OCI-LY3 (cell line): ENCODE data around the gene MYB.

Source experiments
- H2AFZ ChIP-seq: fragments of 200-600, 300-600 bp; shearing (Covaris generic); 2 replicates; pipeline ENCODE4 v1.6.0; 2014; ENCODE audit warnings: antibody characterized with exemption, low read depth, low read length
- H3K27ac ChIP-seq: fragments of 200-600, 300-600 bp; sonication (generic); 2 replicates; pipeline ENCODE4 v1.5.1; 2014; ENCODE audit warnings: mild to moderate bottlenecking, low read length, moderate library complexity, mixed read lengths
- H3K27me3 ChIP-seq: fragments of 200-600, 300-600 bp; sonication (generic); 2 replicates; pipeline ENCODE4 v1.6.1; 2014; ENCODE audit warnings: low read depth, low read length, mixed read lengths
- H3K36me3 ChIP-seq: fragments of 200-600, 300-600 bp; sonication (generic); replicated peaks from 2 replicates; pipeline ENCODE3; 2014; ENCODE audit warnings: low read depth, low read length, mixed read lengths
- H3K4me1 ChIP-seq: fragments of 300-600, 200-600 bp; sonication (generic); 2 replicates; pipeline ENCODE4 v1.6.1; 2014; ENCODE audit warnings: low read length, mixed read lengths
- H3K4me2 ChIP-seq: fragments of 200-600, 300-600 bp; sonication (generic); 2 replicates; pipeline ENCODE4 v1.6.1; 2014; ENCODE audit warnings: low read length, mixed read lengths
- H3K4me3 ChIP-seq: fragments of 300-600, 200-600 bp; sonication (generic); 2 replicates; pipeline ENCODE4 v1.5.1; 2014; ENCODE audit warnings: antibody characterized with exemption, mild to moderate bottlenecking, low read length, moderate library complexity
- H3K79me2 ChIP-seq: fragments of 300-600, 200-600 bp; shearing (Covaris generic); 2 replicates; pipeline ENCODE4 v1.6.1; 2014; ENCODE audit warnings: mild to moderate bottlenecking, low read length, mixed read lengths
- H3K9ac ChIP-seq: fragments of 300-600, 200-600 bp; shearing (Covaris generic); 2 replicates; pipeline ENCODE4 v1.6.0; 2014; ENCODE audit warnings: mild to moderate bottlenecking, low read length, moderate library complexity
- H3K9me3 ChIP-seq: fragments of 200-600, 300-600 bp; shearing (Covaris generic); 2 replicates; pipeline ENCODE4 v1.6.1; 2014; ENCODE audit warnings: low read length, mixed read lengths; ENCODE audit not compliant: insufficient read depth
- H4K20me1 ChIP-seq: fragments of 200-600, 300-600 bp; sonication (generic); 2 replicates; pipeline ENCODE4 v1.6.1; 2016; ENCODE audit warnings: low read length, mixed read lengths; ENCODE audit not compliant: insufficient read depth
- EZH2phosphoT487 ChIP-seq: fragments of 200-600 bp; shearing (Covaris generic); IDR thresholded peaks from 2 replicates; pipeline ENCODE4 v1.6.1; 2018; ENCODE audit warnings: antibody characterized with exemption, mixed run types, low read depth
- TF ChIP-seq, protein P1 (sequence below): fragments of 200-600, 300-600 bp; sonication (generic); IDR thresholded peaks from 2 replicates; pipeline ENCODE4 v1.5.1; 2014; ENCODE audit warnings: antibody characterized with exemption, low read length, low read depth

MYB gene

DNA sequence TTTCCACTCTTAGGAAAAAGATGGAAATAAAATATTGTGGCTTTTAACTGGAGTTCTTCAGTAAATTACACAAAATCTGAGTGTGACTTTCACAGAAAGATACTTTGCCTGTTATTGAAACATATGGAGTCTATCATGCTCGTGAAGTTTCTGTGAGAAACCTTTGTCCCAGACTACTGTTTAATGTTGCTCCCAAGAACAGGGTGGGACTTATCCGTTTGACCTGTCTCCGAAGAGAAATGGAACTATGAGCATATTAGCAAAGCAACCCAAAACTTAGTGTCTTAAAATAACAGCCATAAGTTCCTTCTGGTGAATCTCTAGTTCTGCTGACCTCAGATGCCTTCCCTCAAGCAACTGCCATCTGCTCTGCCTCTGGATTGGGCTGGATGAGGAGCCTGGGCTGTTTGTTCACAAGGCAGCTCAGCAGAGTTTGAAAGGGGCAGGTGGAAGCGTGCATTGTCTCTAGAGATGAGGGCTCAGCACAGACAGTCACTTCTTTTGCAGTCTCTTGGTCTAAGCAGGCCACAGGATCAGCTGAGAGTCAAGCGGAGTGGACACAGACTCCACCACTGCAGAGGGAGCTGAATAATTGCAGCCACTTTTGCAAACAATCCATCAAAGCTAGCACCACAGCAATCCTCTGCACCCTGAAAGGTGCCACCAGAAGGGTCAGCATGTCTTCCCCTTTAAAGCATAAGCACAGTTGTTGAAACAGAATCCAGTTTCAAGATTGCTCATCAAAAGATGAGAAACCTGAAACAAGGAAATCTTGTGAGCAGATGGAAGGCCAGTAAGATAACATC, 52.8 kb downstream of the MYB start:
- no peaks in the 10 kb centered on the region for H3K9me3 ChIP-seq
- H3K4me1 ChIP-seq = peaks cover 57% of the 10 kb centered on the region
- TF ChIP-seq EZH2phosphoT487 = no peak
- TF ChIP-seq, protein P1, sequence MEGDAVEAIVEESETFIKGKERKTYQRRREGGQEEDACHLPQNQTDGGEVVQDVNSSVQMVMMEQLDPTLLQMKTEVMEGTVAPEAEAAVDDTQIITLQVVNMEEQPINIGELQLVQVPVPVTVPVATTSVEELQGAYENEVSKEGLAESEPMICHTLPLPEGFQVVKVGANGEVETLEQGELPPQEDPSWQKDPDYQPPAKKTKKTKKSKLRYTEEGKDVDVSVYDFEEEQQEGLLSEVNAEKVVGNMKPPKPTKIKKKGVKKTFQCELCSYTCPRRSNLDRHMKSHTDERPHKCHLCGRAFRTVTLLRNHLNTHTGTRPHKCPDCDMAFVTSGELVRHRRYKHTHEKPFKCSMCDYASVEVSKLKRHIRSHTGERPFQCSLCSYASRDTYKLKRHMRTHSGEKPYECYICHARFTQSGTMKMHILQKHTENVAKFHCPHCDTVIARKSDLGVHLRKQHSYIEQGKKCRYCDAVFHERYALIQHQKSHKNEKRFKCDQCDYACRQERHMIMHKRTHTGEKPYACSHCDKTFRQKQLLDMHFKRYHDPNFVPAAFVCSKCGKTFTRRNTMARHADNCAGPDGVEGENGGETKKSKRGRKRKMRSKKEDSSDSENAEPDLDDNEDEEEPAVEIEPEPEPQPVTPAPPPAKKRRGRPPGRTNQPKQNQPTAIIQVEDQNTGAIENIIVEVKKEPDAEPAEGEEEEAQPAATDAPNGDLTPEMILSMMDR = no peak
- H3K27me3 ChIP-seq = no peaks in the 10 kb centered on the region
- peak overlapping the region; percentile 74 for H3K4me2 ChIP-seq
- H3K79me2 ChIP-seq = no peaks in the 10 kb centered on the region
- H3K9ac ChIP-seq = peak overlapping the region; percentile 45
- H2AFZ ChIP-seq = peak overlapping the region; percentile 44
- H3K27ac ChIP-seq = peak overlapping the region; percentile 82
- no peaks in the 10 kb centered on the region for H4K20me1 ChIP-seq
- no peaks in the 10 kb centered on the region for H3K36me3 ChIP-seq
- peak overlapping the region; percentile 45 for H3K4me3 ChIP-seq

DNA sequence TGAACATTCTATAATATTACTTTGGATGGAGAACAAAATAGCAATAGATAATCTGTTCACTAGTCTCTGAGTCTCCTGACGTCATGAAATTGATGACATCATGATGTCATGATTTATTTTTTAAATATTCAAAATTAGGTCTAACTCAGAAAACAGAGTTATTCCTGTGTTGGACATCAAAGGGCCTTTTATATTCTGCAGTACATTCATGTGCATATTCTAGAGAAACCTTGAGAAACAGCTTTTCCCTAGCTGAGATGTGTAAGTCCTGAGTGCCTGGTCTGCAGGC, 53.3 kb downstream of the MYB start:
- Histone ChIP-seq H3K4me1 (peaks cover 57% of the 10 kb centered on the region), H3K4me3 (0 out of 2 replicates have a peak overlapping the region, but pooled peaks have one; percentile 45), H3K4me2 (peak overlapping the region; percentile 74), H4K20me1 (no peaks in the 10 kb centered on the region), H3K36me3 (no peaks in the 10 kb centered on the region), H3K27ac (peak overlapping the region; percentile 82), H3K9ac (no peak overlapping the region), H3K79me2 (no peaks in the 10 kb centered on the region), H3K9me3 (no peaks in the 10 kb centered on the region), H3K27me3 (no peaks in the 10 kb centered on the region), H2AFZ (no peak overlapping the region)
- TF ChIP-seq EZH2phosphoT487 = no peak
- TF ChIP-seq, protein P1 = no peak

DNA sequence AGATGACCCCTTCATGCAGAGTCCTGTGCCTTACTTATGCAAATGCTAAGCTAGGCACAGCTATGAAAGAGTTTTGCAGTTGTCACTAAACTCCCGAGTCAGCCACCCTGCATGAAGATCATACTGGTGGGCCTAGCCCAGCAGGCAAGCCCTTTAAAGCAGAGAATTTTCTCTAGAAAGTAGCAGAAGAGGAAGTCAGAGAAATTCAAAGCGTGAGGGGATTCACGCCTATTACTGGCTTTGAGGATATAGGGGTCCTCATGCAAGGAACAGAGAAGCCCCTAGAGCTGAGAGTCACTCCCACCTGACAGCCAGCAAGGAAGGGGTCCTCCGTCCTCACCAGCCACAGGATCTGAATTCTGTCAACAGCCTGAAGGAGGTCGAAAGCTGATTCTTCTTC, 54.6 kb downstream of the MYB start:
- Histone ChIP-seq H3K27ac (0 out of 2 replicates have a peak overlapping the region, but pooled peaks have one; percentile 16), H3K36me3 (no peaks in the 10 kb centered on the region), H3K9me3 (no peaks in the 10 kb centered on the region), H3K4me3 (0 out of 2 replicates have a peak overlapping the region, but pooled peaks have one; percentile 5), H4K20me1 (no peaks in the 10 kb centered on the region), H3K4me1 (peaks cover 54% of the 10 kb centered on the region), H2AFZ (peak overlapping the region; percentile 25; the same call in 1 of the 2 replicates), H3K9ac (no peak overlapping the region; the same call in 1 of the 2 replicates), H3K79me2 (no peaks in the 10 kb centered on the region), H3K4me2 (peak overlapping the region; percentile 47), H3K27me3 (no peaks in the 10 kb centered on the region)
- TF ChIP-seq EZH2phosphoT487 = no peak
- TF ChIP-seq, protein P1 = no peak

DNA sequence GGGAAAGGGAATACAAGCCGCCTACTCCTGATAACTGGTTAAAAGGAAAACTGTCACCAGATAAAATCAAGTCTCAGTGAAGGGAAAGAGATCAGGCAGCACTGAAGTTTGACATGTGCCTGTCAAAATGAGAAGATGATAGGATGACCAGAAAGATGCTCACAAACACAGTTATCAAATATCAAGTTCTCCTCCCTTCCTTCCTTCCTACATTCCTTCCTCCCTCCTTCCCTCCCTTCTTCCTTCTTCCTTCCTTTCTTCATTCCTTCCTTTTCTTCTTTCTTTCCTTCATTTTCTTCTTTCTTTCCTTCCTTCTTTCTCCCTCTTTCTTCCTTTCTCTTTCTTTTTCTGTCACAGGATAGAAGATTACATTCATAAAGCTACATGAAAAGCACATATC, 55.2 kb downstream of the MYB start:
- Histone ChIP-seq H3K4me1 (peaks cover 48% of the 10 kb centered on the region), H2AFZ (0 out of 2 replicates have a peak overlapping the region, but pooled peaks have one; percentile 25), H3K4me3 (no peak overlapping the region), H3K27me3 (no peaks in the 10 kb centered on the region), H3K79me2 (no peaks in the 10 kb centered on the region), H3K36me3 (no peaks in the 10 kb centered on the region), H3K9me3 (no peaks in the 10 kb centered on the region), H3K9ac (no peak overlapping the region), H4K20me1 (no peaks in the 10 kb centered on the region), H3K27ac (no peak overlapping the region), H3K4me2 (peak overlapping the region; percentile 47; the same call in 1 of the 2 replicates)
- TF ChIP-seq, protein P1 = no peak
- no peak for TF ChIP-seq EZH2phosphoT487
